Gastrocnemius medialis (tissue), 4 donors: Measurements from ENCODE around the gene DOCK6.

Experiments used
- CTCF ChIP-seq, 5 experiments: fragments of 450-650 bp in 3 of 5; fragments of 200-600 bp in 2 of 5; sonication (generic) in 2 of 5; IDR thresholded peaks in 4 of 5; conservative IDR thresholded peaks in 1 of 5; 1 replicate in 4 of 5; 2 replicates in 1 of 5; pipeline ENCODE4 v1.5.1; 2016 to 2019; ENCODE audit warnings: antibody characterized with exemption in 5 of 5, mild to moderate bottlenecking in 3 of 5, moderate library complexity in 3 of 5
- POLR2A ChIP-seq, 2 donors: fragments of 450-650 bp; IDR thresholded peaks; one replicate each; pipeline ENCODE4 v1.6.1; 2017; ENCODE audit warnings: antibody characterized with exemption in 2 of 2, mild to moderate bottlenecking in 2 of 2, moderate library complexity in 2 of 2

- TF ChIP-seq CTCF (IDR thresholded peaks at IDR 0.05 in 4 of 5, conservative IDR thresholded peaks at IDR 0.05 in 1 of 5): no peak
- no peak for TF ChIP-seq POLR2A (IDR thresholded peaks at IDR 0.05)
These were observed 91.2 kb downstream of the DOCK6 start for GRCh38 chr19:11171144-11171543.
